Smooth muscle cell (in vitro differentiated cells): ENCODE results near the gene MACROD2. TPM values are rescaled to one million over a fixed set of nuclear protein-coding genes. Genes with fewer than 3 reads are reported as not detected.
A peak's percentile ranks its signal among the peaks of the same experiment; 100 is the strongest.

Experiments used
- DNase-seq: peaks from one replicate; lab custom pipeline; 2025; ENCODE audit not compliant: unreplicated experiment; lab: John Stamatoyannopoulos, UW
- H2AFZ ChIP-seq: fragments of 200-600 bp; sonication (generic); 2 replicates; pipeline ENCODE4 v1.6.0; 2016; ENCODE audit warnings: antibody characterized with exemption, low read depth, mild to moderate bottlenecking
- H3F3A ChIP-seq: fragments of 200-600 bp; sonication (generic); 2 replicates; pipeline ENCODE4 v1.6.0; 2017; ENCODE audit warnings: antibody characterized with exemption, low read depth
- H3K27ac ChIP-seq: fragments of 200-600 bp; sonication (generic); 2 replicates; pipeline ENCODE4 v1.5.1; 2016; ENCODE audit warnings: low read depth, mild to moderate bottlenecking
- H3K27me3 ChIP-seq: fragments of 200-600 bp; sonication (generic); 2 replicates; pipeline ENCODE4 v1.6.1; 2016; ENCODE audit warnings: low read depth, mild to moderate bottlenecking
- H3K36me3 ChIP-seq: fragments of 200-600 bp; sonication (generic); 2 replicates; pipeline ENCODE4 v1.5.1; 2016; ENCODE audit warnings: low read depth
- H3K4me1 ChIP-seq: fragments of 200-600 bp; sonication (generic); 2 replicates; pipeline ENCODE4 v1.5.1; 2016; ENCODE audit warnings: low read depth
- H3K4me2 ChIP-seq: fragments of 200-600 bp; sonication (generic); 2 replicates; pipeline ENCODE4 v1.6.0; 2016; ENCODE audit warnings: mild to moderate bottlenecking
- H3K4me3 ChIP-seq: fragments of 200-600 bp; sonication (generic); 2 replicates; pipeline ENCODE4 v1.5.1; 2016; ENCODE audit warnings: mild to moderate bottlenecking
- H3K79me2 ChIP-seq: fragments of 200-600 bp; sonication (generic); 2 replicates; pipeline ENCODE4 v1.6.0; 2016; ENCODE audit warnings: low read depth, mild to moderate bottlenecking
- H3K9ac ChIP-seq: fragments of 200-600 bp; sonication (generic); 2 replicates; pipeline ENCODE4 v1.6.0; 2016; ENCODE audit warnings: low read depth
- H3K9me3 ChIP-seq: fragments of 200-600 bp; sonication (generic); replicated peaks from 2 replicates; pipeline ENCODE4 v1.5.1; 2016; ENCODE audit warnings: low read depth
- H4K20me1 ChIP-seq: fragments of 200-600 bp; sonication (generic); 2 replicates; pipeline ENCODE4 v1.6.0; 2016; ENCODE audit warnings: low read depth
- CTCF ChIP-seq: fragments of 200-600 bp; sonication (generic); IDR thresholded peaks from 2 replicates; pipeline ENCODE4 v1.5.1; 2017; ENCODE audit warnings: borderline replicate concordance, mild to moderate bottlenecking, antibody characterized with exemption; ENCODE audit not compliant: insufficient read depth, poor library complexity, severe bottlenecking
- WGBS: methylation state at CpG from one replicate; pipeline ENCODE4 v1.1.7; 2016; ENCODE audit warnings: low lambda C conversion rate; 5-methylcytosine and 5-hydroxymethylcytosine counted together
- polyA plus RNA-seq: library from polyadenylated mRNA; unstranded; fragments of >200 nt; fragmentation: Nextera tagmentation; extraction: Ambion mirVana; gene quantifications from 2 replicates; pipeline ENCODE4 v1.2.1, GENCODE V29; 2016
- total RNA-seq: library from RNA; depleted of rRNA; stranded (reverse); fragments of >200 nt; gene quantifications from 2 replicates; pipeline ENCODE4 v1.2.3, GENCODE V29; 2014

The MACROD2 gene
- total and polyA plus RNA-seq, 2 experiments from 2014 or later, result 0.04 to 0.32 TPM

GRCh38 chr20:14696937-14697336 lies 701.6 kb downstream of the MACROD2 start:
- Histone ChIP-seq H3K4me2 (no peak overlapping the region), H3F3A (no peaks in the 10 kb centered on the region), H4K20me1 (no peaks in the 10 kb centered on the region), H3K4me1 (no peaks in the 10 kb centered on the region), H3K9me3 (no peaks in the 10 kb centered on the region), H3K79me2 (no peaks in the 10 kb centered on the region), H3K9ac (no peak overlapping the region), H2AFZ (no peak overlapping the region), H3K36me3 (no peaks in the 10 kb centered on the region), H3K27me3 (no peaks in the 10 kb centered on the region), H3K27ac (no peak overlapping the region), H3K4me3 (no peak overlapping the region)
- WGBS, result 84% methylated on average over 4 of the region's 4 CpGs
- TF ChIP-seq CTCF, result no peak
- DNase-seq, result no peak

GRCh38 chr20:14698125-14698524 lies 702.8 kb downstream of the MACROD2 start:
- 84% methylated on average over 4 of the region's 4 CpGs for WGBS
- no peak overlapping the region for H3K27ac ChIP-seq
- no peaks in the 10 kb centered on the region for H3K27me3 ChIP-seq
- DNase-seq, result no peak
- no peak overlapping the region for H3K4me3 ChIP-seq
- no peaks in the 10 kb centered on the region for H4K20me1 ChIP-seq
- no peaks in the 10 kb centered on the region for H3K9me3 ChIP-seq
- H2AFZ ChIP-seq, result no peak overlapping the region
- no peaks in the 10 kb centered on the region for H3F3A ChIP-seq
- no peaks in the 10 kb centered on the region for H3K4me1 ChIP-seq
- H3K9ac ChIP-seq, result no peak overlapping the region
- no peak for TF ChIP-seq CTCF
- H3K4me2 ChIP-seq, result no peak overlapping the region
- no peaks in the 10 kb centered on the region for H3K79me2 ChIP-seq
- no peaks in the 10 kb centered on the region for H3K36me3 ChIP-seq

- H3K4me1 ChIP-seq, result no peaks in the 10 kb centered on the region
- no peak overlapping the region for H3K9ac ChIP-seq
- H3K27ac ChIP-seq, result no peak overlapping the region
- no peaks in the 10 kb centered on the region for H3K27me3 ChIP-seq
- no peak for TF ChIP-seq CTCF
- H3K9me3 ChIP-seq, result no peaks in the 10 kb centered on the region
- H3K4me3 ChIP-seq, result no peak overlapping the region
- H4K20me1 ChIP-seq, result no peaks in the 10 kb centered on the region
- H3K36me3 ChIP-seq, result no peaks in the 10 kb centered on the region
- H3K4me2 ChIP-seq, result no peak overlapping the region
- H2AFZ ChIP-seq, result no peak overlapping the region
- WGBS, result 66% methylated on average over 3 of the region's 3 CpGs
- DNase-seq, result no peak
- no peaks in the 10 kb centered on the region for H3F3A ChIP-seq
- H3K79me2 ChIP-seq, result no peaks in the 10 kb centered on the region
Observed at GRCh38 chr20:14698605-14699373, 703.5 kb downstream of the MACROD2 start.

- H3K4me3 ChIP-seq, result no peak overlapping the region
- no peak overlapping the region for H2AFZ ChIP-seq
- peak overlapping the region; percentile 44 for H3K4me2 ChIP-seq
- no peaks in the 10 kb centered on the region for H3K27me3 ChIP-seq
- H3K27ac ChIP-seq, result no peak overlapping the region
- H3K9ac ChIP-seq, result no peak overlapping the region
- H3F3A ChIP-seq, result no peaks in the 10 kb centered on the region
- no peaks in the 10 kb centered on the region for H3K36me3 ChIP-seq
- H4K20me1 ChIP-seq, result no peaks in the 10 kb centered on the region
- no peak for TF ChIP-seq CTCF
- H3K9me3 ChIP-seq, result no peaks in the 10 kb centered on the region
- no peak for DNase-seq
- H3K4me1 ChIP-seq, result no peaks in the 10 kb centered on the region
- H3K79me2 ChIP-seq, result no peaks in the 10 kb centered on the region
Observed at GRCh38 chr20:14700639-14700960, 705.3 kb downstream of the MACROD2 start.
